Spleen (tissue), 7 donors: ENCODE measurements around the gene CCZ1.
"Not testable (repeated sequence)": the region's sequence is repeated elsewhere in the genome, so short reads cannot be mapped to it uniquely, and the experiment has no call there.

Source experiments
- CTCF ChIP-seq, 11 experiments: fragments of 200-600 bp in 7 of 11; fragments of 450-650 bp in 4 of 11; sonication (generic) in 4 of 11; IDR thresholded peaks in 8 of 11; conservative IDR thresholded peaks in 3 of 11; 1 replicate in 7 of 11; 2 replicates in 4 of 11; pipeline versions ENCODE4 v1.4.0 to v1.8.0; 2016 to 2021; ENCODE audit warnings: antibody characterized with exemption in 11 of 11, inconsistent platforms in 4 of 11, mild to moderate bottlenecking in 1 of 11
- POLR2A ChIP-seq, 3 donors: fragments of 450-650 bp; IDR thresholded peaks; one replicate each; pipeline ENCODE4 v1.5.1; 2017; ENCODE audit warnings: antibody characterized with exemption in 3 of 3, mild to moderate bottlenecking in 1 of 3
- POLR2AphosphoS5 ChIP-seq, 3 donors: sonication (generic); formaldehyde crosslinking; IDR thresholded peaks; one replicate each; pipeline ENCODE4 v1.5.1; 2017; ENCODE audit warnings: antibody characterized with exemption in 3 of 3
- donor health status: DM: no; HTN: no; CAD: no; lungs with moderate emphysema.
- donor health status: DM: no; HTN: no; CAD: no.
- donor health status: DM: no; HTN: no; CAD: no.

- not testable (repeated sequence) for TF ChIP-seq CTCF (IDR thresholded peaks at IDR 0.05 in 8 of 11, conservative IDR thresholded peaks at IDR 0.05 in 3 of 11); POLR2A (IDR thresholded peaks at IDR 0.05); POLR2AphosphoS5 (IDR thresholded peaks at IDR 0.05)
Observed at GRCh38 chr7:5930290-5930689, 31.8 kb downstream of the CCZ1 start.
